Measurements from ENCODE around the gene SUV39H1.
"Not testable (repeated sequence)": the region's sequence is repeated elsewhere in the genome, so short reads cannot be mapped to it uniquely, and the experiment has no call there.

DNA sequence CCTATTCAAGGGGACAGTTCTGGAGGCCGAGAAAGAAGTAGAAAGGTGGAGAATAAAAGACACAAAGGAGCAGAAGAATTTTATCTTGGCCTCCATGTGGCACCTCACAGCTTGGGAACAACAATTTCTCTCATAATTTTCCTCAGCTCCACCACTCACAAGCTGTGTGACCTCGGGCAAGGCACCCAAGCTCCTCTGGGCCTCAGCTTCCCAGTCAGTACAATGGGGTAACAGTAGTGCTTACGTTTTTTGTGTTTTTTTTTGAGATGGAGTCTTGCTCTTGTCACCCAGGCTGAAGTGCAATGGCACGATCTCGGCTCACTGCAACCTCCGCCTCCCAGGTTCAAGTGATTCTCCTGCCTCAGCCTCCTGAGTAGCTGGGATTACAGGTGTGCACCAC lies 15.6 kb upstream of the SUV39H1 start:
- TF ChIP-seq, protein P1, sequence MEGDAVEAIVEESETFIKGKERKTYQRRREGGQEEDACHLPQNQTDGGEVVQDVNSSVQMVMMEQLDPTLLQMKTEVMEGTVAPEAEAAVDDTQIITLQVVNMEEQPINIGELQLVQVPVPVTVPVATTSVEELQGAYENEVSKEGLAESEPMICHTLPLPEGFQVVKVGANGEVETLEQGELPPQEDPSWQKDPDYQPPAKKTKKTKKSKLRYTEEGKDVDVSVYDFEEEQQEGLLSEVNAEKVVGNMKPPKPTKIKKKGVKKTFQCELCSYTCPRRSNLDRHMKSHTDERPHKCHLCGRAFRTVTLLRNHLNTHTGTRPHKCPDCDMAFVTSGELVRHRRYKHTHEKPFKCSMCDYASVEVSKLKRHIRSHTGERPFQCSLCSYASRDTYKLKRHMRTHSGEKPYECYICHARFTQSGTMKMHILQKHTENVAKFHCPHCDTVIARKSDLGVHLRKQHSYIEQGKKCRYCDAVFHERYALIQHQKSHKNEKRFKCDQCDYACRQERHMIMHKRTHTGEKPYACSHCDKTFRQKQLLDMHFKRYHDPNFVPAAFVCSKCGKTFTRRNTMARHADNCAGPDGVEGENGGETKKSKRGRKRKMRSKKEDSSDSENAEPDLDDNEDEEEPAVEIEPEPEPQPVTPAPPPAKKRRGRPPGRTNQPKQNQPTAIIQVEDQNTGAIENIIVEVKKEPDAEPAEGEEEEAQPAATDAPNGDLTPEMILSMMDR (conservative IDR thresholded peaks at IDR 0.05; ENCODE audit: low read length), result not testable (repeated sequence)
- not testable (repeated sequence) for TF ChIP-seq EZH2phosphoT487 (IDR thresholded peaks at IDR 0.05; ENCODE audit: borderline replicate concordance)
